OCI-LY3 (cell line): Measurements from ENCODE around the gene ASTL.

Experiments
- EZH2phosphoT487 ChIP-seq: fragments of 200-600 bp; shearing (Covaris generic); IDR thresholded peaks from 2 replicates; pipeline ENCODE4 v1.6.1; 2018; ENCODE audit warnings: antibody characterized with exemption, mixed run types, low read depth
- TF ChIP-seq, protein P1 (sequence below): fragments of 200-600, 300-600 bp; sonication (generic); IDR thresholded peaks from 2 replicates; pipeline ENCODE4 v1.5.1; 2014; ENCODE audit warnings: antibody characterized with exemption, low read length, low read depth

DNA sequence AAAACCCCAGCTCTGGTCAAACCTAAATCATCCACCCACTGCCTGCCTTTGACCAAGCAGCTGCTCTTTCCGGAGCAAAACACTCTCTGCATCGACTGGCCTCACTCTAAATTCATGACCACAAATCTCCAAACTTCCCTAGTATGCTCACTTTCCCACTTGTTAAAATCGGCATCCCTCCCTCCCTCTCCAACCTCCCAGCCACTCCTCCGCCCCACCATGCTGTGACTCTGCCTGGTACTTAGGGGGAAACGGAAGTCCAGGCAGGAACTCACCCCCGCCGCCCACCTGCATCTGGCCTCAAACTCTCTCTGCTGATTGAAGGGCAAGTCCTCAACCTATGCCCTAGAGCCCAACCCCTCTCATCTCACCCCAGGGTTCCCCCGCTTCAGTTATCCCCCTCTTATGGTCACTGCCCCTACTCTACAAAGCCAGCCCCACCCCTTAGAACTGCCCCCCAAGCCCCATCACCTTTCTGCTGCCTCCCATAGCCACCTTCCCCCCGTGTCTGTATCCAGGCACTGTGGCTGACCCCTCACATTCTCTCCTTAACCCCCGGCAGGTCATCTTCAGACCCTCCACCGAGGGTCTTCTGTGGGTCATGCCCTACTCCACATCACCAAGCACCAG lies 18.1 kb downstream of the ASTL start:
- TF ChIP-seq, protein P1, sequence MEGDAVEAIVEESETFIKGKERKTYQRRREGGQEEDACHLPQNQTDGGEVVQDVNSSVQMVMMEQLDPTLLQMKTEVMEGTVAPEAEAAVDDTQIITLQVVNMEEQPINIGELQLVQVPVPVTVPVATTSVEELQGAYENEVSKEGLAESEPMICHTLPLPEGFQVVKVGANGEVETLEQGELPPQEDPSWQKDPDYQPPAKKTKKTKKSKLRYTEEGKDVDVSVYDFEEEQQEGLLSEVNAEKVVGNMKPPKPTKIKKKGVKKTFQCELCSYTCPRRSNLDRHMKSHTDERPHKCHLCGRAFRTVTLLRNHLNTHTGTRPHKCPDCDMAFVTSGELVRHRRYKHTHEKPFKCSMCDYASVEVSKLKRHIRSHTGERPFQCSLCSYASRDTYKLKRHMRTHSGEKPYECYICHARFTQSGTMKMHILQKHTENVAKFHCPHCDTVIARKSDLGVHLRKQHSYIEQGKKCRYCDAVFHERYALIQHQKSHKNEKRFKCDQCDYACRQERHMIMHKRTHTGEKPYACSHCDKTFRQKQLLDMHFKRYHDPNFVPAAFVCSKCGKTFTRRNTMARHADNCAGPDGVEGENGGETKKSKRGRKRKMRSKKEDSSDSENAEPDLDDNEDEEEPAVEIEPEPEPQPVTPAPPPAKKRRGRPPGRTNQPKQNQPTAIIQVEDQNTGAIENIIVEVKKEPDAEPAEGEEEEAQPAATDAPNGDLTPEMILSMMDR = no peak
- no peak for TF ChIP-seq EZH2phosphoT487
